ENCODE data around the gene TNFRSF14. TPM values are rescaled to one million over a fixed set of nuclear protein-coding genes. Genes with fewer than 3 reads are reported as not detected.

Gene TNFRSF14
- total RNA-seq, result 10 to 100 TPM in 1 of 2 donors, 1 to 10 TPM in 1; 9.2 to 14.5 TPM

DNA sequence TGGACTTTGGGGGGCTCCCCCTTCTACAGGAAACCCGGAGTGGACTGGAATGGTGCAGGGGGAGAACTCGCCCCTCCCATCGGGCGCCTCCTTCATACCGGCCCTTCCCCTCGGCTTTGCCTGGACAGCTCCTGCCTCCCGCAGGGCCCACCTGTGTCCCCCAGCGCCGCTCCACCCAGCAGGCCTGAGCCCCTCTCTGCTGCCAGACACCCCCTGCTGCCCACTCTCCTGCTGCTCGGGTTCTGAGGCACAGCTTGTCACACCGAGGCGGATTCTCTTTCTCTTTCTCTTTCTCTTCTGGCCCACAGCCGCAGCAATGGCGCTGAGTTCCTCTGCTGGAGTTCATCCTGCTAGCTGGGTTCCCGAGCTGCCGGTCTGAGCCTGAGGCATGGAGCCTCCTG, at the start of gene TNFRSF14:
Gene TNFRSF14, plus strand, starts transcription at position 95 of the 401 bp plus-strand sequence. Its CDS starts 294 bp downstream, at position 389.
- no peak for TF ChIP-seq CTCF (IDR thresholded peaks at IDR 0.05)
- Histone ChIP-seq H3K4me3 (peak within 1 kb of the TSS; percentile 57 to 60), H3K4me1 (peaks cover 0 to 34% of the 10 kb centered on the region in 2 donors), H3K9me3 (no peaks in the 10 kb centered on the region), H3K36me3 (no peaks in the 10 kb centered on the region), H3K27me3 (no peaks in the 10 kb centered on the region), H3K27ac (peak within 1 kb of the TSS; percentile 83)
- DNase-seq (ENCODE audit: low spot score), result peak; percentile 65

DNA sequence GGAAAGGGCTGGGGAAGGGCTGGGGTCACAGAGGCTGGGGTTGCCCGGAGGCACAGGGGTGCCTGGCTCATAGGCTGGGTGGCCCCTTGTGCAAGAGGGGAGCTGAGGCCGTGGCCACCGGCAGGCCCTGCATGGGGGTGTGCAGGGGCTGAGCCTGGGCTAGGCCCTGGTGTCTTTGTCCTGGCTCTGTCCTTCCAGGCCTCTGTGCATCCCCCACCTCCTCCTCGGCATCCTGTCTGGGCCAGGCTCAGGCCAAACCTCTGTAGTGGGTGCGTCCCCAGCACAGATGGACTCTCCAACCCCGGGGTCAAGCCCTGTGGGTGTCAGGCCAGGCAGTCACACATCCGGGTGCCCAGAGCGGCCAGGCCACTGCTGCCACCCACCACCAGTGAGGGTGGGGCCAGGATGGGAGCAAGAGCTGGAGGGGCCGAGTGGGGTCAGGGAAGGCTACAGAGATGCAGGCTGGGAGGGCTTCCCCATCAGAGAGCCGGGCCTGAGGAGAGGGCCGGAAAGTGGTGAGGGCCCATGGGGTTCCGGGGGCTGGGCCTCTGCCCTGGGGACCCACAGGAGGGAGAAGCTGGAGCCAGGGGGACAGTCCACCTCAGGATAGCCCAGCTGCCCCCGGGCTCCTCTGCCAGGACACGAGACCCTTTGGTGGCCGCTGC, 49.1 kb upstream of the TNFRSF14 start:
- H3K36me3 ChIP-seq, result peaks cover 46% of the 10 kb centered on the region

DNA sequence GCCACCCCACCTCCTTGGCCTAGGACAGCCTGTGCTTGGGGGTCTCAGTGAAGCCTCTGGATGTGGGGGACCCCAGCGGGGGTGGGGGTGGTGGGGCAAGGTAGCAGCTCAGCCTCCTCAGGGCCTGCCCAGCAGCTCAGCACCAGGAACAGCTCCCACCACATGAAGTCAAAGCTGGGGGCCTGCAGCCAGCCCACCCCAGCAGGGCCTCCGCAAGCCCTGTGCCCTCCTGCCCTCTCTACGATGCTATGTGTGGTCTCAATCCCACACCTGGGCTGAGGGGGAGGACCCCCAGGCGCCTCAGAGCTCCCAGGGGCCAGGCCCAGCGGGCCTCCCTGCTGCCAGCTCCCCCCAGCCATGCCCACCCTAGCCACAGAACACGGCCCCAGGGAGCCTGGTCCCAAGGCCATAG, 48.4 kb upstream of the TNFRSF14 start:
- peaks cover 0 to 22% of the 10 kb centered on the region in 2 donors for H3K4me1 ChIP-seq
- H3K27me3 ChIP-seq, result no peaks in the 10 kb centered on the region
- no peak for DNase-seq (ENCODE audit: low spot score)
- no peak overlapping the region for H3K4me3 ChIP-seq
- peaks cover 53% of the 10 kb centered on the region for H3K36me3 ChIP-seq
- no peak for TF ChIP-seq CTCF (IDR thresholded peaks at IDR 0.05)
- H3K27ac ChIP-seq, result no peak overlapping the region
- no peaks in the 10 kb centered on the region for H3K9me3 ChIP-seq

More for the DNA sequence above, 49.1 kb upstream of the TNFRSF14 start:
- TF ChIP-seq CTCF (IDR thresholded peaks at IDR 0.05), result no peak
- Histone ChIP-seq H3K27ac (no peak overlapping the region), H3K4me1 (peaks cover 0 to 22% of the 10 kb centered on the region in 2 donors), H3K27me3 (no peaks in the 10 kb centered on the region), H3K4me3 (no peak overlapping the region), H3K9me3 (no peaks in the 10 kb centered on the region)
- no peak for DNase-seq (ENCODE audit: low spot score)

DNA sequence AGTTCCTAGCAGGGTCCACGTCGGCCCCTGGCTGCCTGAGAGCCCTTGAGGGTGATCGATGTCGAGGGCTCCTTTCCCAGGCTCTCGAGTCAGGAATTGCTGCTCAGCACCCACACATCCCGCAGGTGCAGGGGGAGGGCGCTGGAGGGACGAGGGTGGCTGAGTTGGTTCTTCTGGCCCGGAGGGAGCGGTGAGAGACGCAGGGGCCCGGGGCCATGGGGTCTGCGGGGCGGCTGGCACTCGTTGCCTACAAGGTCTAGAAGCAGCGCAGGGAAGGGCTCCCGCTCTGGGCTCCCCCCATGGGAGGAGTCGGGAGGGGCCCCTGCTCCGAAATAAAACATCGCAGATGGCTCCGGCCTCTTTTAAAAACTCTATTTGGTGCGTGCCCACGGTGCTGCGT, 48.0 kb upstream of the TNFRSF14 start:
- peaks cover 57% of the 10 kb centered on the region for H3K36me3 ChIP-seq
- peaks cover 0 to 22% of the 10 kb centered on the region in 2 donors for H3K4me1 ChIP-seq
- DNase-seq (ENCODE audit: low spot score), result no peak
- H3K27me3 ChIP-seq, result no peaks in the 10 kb centered on the region
- no peak overlapping the region for H3K27ac ChIP-seq
- H3K4me3 ChIP-seq, result no peak overlapping the region
- no peak for TF ChIP-seq CTCF (IDR thresholded peaks at IDR 0.05)
- H3K9me3 ChIP-seq, result no peaks in the 10 kb centered on the region

GRCh38 chr1:2508751-2509150, 47.4 kb upstream of the TNFRSF14 start:
- TF ChIP-seq CTCF (IDR thresholded peaks at IDR 0.05), result no peak
- no peaks in the 10 kb centered on the region for H3K9me3 ChIP-seq
- no peaks in the 10 kb centered on the region for H3K27me3 ChIP-seq
- H3K27ac ChIP-seq, result no peak overlapping the region
- peaks cover 0 to 22% of the 10 kb centered on the region in 2 donors for H3K4me1 ChIP-seq
- DNase-seq (ENCODE audit: low spot score), result no peak
- peaks cover 63% of the 10 kb centered on the region for H3K36me3 ChIP-seq
- no peak overlapping the region for H3K4me3 ChIP-seq

- Histone ChIP-seq H3K9me3 (no peaks in the 10 kb centered on the region), H3K4me3 (no peak overlapping the region), H3K27me3 (no peaks in the 10 kb centered on the region), H3K4me1 (peaks cover 0 to 14% of the 10 kb centered on the region in 2 donors), H3K36me3 (peaks cover 71% of the 10 kb centered on the region), H3K27ac (no peak overlapping the region)
- no peak for DNase-seq (ENCODE audit: low spot score)
- TF ChIP-seq CTCF (IDR thresholded peaks at IDR 0.05), result no peak
These were observed 46.6 kb upstream of the TNFRSF14 start for GRCh38 chr1:2509589-2509988.
